ENCODE measurements around the gene ACAP3.

Gene ACAP3

DNA sequence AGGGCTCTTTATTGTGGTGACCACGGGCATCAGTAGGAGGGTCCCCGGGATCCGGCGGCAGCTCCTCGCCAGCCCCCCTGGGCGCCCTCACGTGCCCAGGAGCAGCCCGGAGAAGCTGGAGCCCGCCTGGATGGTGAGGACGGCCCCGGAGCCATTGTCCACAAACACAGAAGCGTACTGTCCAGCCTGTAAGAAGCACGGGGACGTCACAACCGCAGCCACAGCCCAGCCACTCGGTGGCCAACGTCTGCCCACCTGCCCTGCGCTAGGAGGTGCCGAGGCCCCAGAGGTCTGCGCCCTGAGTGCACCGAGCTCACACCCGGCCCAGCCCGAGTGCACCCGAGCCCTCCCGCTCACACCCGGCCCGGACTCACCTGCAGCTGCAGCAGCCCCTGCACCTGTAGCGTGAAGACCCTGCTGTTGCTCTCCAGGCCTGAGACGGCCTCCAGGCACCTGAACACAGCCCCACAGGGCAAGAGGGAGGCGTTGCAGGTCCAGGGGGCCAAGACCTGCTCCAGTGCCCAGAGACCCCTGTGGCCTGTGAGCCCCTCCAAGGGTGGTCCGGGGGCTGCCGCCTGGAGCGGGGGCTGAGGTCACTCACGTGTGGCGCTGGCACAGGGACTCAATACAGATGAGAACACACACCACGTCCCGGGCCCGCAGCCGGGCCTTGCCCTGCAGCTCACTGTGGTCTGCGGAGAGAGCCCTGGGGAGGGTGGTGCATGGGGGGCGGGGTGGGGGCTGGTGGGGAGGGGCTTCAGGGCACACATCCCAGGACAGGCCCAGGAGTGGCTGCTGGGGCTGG is 65.1 kb downstream of the ACAP3 start:
- no peak for DNase-seq

Data from NCI-H345 (cell line).